ENCODE data around the gene NFATC1.

DNA sequence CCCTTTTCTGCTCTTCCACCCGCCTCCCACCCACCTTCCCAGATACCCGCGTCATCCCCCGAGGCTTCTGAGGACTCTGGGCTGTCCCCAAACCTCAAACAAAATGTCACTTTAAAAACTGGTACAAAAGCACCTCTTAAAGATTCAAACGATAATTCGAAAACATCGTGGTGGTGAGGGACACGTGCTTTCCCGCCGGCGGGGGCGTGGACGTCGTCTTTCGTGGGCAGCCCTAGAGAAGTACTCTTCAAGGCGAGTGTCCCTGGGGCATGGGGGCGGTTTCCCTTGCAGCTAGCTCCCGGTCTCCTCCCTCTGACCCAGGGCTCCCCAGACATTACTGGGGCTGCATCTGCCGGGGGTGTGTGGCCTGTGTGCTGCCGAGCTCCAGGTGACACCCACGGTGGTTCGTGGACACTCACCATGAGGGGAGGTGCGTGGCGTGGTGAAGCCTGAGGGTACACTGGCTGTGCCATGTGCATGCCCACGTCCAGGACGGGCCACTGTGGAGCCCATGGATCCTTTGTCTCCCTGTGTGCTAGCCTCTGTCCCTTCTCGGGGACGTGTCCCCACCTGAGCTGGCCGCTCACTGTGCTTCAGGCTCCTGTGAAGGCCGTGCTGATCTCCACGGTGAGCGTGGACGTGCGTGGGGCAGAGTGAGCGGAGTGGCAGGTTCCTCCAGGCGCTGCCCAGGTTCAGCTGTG lies 117.8 kb downstream of the NFATC1 start:
- TF ChIP-seq, protein P1, sequence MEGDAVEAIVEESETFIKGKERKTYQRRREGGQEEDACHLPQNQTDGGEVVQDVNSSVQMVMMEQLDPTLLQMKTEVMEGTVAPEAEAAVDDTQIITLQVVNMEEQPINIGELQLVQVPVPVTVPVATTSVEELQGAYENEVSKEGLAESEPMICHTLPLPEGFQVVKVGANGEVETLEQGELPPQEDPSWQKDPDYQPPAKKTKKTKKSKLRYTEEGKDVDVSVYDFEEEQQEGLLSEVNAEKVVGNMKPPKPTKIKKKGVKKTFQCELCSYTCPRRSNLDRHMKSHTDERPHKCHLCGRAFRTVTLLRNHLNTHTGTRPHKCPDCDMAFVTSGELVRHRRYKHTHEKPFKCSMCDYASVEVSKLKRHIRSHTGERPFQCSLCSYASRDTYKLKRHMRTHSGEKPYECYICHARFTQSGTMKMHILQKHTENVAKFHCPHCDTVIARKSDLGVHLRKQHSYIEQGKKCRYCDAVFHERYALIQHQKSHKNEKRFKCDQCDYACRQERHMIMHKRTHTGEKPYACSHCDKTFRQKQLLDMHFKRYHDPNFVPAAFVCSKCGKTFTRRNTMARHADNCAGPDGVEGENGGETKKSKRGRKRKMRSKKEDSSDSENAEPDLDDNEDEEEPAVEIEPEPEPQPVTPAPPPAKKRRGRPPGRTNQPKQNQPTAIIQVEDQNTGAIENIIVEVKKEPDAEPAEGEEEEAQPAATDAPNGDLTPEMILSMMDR (IDR thresholded peaks at IDR 0.05): no peak
- no peak for TF ChIP-seq POLR2A (IDR thresholded peaks at IDR 0.05)
